ENCODE results near the gene OPN1MW.
"Not testable (repeated sequence)": the region's sequence is repeated elsewhere in the genome, so short reads cannot be mapped to it uniquely, and the experiment has no call there.

The OPN1MW gene

DNA sequence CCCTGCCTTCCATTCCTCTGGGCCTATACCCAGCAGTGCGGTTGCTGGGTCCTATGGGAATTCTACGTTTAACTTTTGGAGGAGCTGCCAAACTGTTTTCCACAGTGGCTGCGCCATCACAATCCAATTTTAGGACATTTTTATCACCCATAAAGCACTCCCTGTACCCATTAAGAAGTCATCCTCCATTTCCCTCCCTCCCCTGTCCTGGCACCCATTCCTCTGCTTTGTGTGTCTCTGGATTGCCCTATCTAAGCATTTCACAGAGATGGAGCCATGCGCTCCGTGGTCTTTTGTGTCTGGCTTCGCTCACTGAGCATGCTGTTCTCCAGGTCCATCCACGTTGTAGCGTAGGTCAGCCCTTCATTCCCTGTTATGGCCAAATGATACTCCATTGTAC, 40.0 kb upstream of the OPN1MW start:
- DNase-seq (ENCODE audit: extremely low read depth, insufficient read length) = no peak
- Histone ChIP-seq H3K36me3 (ENCODE audit: control insufficient read depth, insufficient read depth, low read length) (no peaks in the 10 kb centered on the region), H3K27me3 (replicated peaks; ENCODE audit: control insufficient read depth, insufficient read depth, low read length) (no peaks in the 10 kb centered on the region; the same call in 1 of the 2 replicates), H3K4me3 (replicated peaks; ENCODE audit: low read depth, low read length) (no peak overlapping the region)
- TF ChIP-seq, protein P1, sequence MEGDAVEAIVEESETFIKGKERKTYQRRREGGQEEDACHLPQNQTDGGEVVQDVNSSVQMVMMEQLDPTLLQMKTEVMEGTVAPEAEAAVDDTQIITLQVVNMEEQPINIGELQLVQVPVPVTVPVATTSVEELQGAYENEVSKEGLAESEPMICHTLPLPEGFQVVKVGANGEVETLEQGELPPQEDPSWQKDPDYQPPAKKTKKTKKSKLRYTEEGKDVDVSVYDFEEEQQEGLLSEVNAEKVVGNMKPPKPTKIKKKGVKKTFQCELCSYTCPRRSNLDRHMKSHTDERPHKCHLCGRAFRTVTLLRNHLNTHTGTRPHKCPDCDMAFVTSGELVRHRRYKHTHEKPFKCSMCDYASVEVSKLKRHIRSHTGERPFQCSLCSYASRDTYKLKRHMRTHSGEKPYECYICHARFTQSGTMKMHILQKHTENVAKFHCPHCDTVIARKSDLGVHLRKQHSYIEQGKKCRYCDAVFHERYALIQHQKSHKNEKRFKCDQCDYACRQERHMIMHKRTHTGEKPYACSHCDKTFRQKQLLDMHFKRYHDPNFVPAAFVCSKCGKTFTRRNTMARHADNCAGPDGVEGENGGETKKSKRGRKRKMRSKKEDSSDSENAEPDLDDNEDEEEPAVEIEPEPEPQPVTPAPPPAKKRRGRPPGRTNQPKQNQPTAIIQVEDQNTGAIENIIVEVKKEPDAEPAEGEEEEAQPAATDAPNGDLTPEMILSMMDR (IDR thresholded peaks at IDR 0.05; ENCODE audit: insufficient read depth, low read length, poor library complexity, severe bottlenecking) = no peak

DNA sequence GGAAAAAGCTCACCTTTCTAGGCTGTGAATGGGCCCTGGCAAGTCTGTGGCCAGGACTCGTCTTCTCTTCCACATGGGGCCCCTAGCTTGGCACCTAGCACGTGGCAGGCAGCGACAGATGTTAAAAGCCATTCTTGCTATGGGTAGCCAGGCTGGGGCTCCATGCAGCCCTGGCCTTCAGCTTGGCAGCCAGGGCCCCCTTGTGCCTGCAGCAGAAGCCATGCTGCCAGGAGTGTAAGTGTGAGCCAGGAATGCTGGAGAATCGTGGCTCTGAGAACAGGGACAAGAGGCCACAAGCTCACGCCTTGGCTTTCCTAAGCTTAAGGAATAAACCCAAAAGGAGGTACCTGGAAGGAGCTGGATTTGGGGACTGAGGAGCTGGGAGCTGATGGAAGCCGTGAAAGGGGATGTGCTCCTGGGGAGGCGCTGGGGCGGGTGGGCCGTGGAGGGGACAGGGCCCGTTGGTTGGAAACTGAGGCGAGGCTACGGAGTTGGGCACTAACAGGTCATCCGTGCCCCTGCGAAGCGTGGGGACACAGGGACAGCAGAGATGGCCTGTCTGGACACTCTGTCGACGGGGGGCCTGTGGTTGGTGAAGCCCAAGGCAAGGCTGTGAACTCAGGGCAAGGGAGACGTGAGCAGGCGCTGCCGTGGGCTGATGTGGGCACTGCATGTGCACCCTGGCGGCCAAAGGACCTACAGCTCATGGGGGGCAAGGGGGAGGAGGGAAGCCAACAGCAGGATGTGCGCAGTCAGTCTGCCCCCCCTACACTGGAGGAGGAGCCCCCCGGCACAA, 39.2 kb upstream of the OPN1MW start:
- no peak for DNase-seq (ENCODE audit: extremely low read depth, insufficient read length)
- TF ChIP-seq, protein P1 (IDR thresholded peaks at IDR 0.05; ENCODE audit: insufficient read depth, low read length, poor library complexity, severe bottlenecking) = no peak
- Histone ChIP-seq H3K36me3 (ENCODE audit: control insufficient read depth, insufficient read depth, low read length) (no peaks in the 10 kb centered on the region), H3K27me3 (replicated peaks; ENCODE audit: control insufficient read depth, insufficient read depth, low read length) (no peaks in the 10 kb centered on the region), H3K4me3 (replicated peaks; ENCODE audit: low read depth, low read length) (no peak overlapping the region)

DNA sequence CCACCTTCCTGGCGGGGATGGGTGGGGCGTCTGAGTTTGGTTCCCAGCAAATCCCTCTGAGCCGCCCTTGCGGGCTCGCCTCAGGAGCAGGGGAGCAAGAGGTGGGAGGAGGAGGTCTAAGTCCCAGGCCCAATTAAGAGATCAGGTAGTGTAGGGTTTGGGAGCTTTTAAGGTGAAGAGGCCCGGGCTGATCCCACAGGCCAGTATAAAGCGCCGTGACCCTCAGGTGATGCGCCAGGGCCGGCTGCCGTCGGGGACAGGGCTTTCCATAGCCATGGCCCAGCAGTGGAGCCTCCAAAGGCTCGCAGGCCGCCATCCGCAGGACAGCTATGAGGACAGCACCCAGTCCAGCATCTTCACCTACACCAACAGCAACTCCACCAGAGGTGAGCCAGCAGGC, 38.4 kb upstream of the OPN1MW start, which contains the start of gene OPN1LW:
Gene OPN1LW, plus strand, starts transcription at position 234 of the 400 bp plus-strand sequence. Its CDS starts 41 bp downstream, at position 275.
- H3K36me3 ChIP-seq (ENCODE audit: control insufficient read depth, insufficient read depth, low read length); H3K4me3 ChIP-seq (replicated peaks; ENCODE audit: low read depth, low read length); H3K27me3 ChIP-seq (replicated peaks; ENCODE audit: control insufficient read depth, insufficient read depth, low read length); DNase-seq (ENCODE audit: extremely low read depth, insufficient read length): not testable (repeated sequence)

DNA sequence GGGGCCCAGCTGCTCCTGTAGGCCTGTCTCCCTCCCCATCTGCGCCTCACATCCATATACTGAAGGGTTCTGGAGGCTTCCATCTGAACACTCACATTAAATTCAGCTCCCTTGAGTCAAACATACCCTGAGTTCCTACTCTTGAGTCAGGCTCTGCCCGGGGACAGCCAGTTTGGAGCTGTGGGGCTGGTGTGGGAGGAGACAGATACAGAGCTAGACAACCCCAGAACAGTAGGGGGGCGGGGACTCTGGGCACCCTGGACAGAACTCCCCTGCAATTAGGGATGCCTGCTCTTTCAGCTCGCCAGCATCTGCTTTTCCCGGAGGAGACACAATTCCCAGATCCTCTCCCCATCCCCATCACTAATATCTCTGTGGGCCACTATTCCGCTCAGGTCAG, 31.4 kb upstream of the OPN1MW start:
- H3K36me3 ChIP-seq (ENCODE audit: control insufficient read depth, insufficient read depth, low read length); H3K4me3 ChIP-seq (replicated peaks; ENCODE audit: low read depth, low read length); DNase-seq (ENCODE audit: extremely low read depth, insufficient read length); H3K27me3 ChIP-seq (replicated peaks; ENCODE audit: control insufficient read depth, insufficient read depth, low read length): not testable (repeated sequence)

DNA sequence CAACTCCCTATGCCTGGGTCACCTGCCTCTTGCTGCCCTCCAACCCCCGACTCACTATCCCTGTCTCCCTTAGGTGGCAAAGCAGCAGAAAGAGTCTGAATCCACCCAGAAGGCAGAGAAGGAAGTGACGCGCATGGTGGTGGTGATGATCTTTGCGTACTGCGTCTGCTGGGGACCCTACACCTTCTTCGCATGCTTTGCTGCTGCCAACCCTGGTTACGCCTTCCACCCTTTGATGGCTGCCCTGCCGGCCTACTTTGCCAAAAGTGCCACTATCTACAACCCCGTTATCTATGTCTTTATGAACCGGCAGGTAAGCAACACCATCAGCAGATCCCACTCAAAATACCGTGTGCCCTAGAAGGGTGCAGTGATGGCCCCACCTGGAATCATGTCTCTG, 26.2 kb upstream of the OPN1MW start:
- H3K36me3 ChIP-seq (ENCODE audit: control insufficient read depth, insufficient read depth, low read length); H3K4me3 ChIP-seq (replicated peaks; ENCODE audit: low read depth, low read length); H3K27me3 ChIP-seq (replicated peaks; ENCODE audit: control insufficient read depth, insufficient read depth, low read length); DNase-seq (ENCODE audit: extremely low read depth, insufficient read length): not testable (repeated sequence)

DNA sequence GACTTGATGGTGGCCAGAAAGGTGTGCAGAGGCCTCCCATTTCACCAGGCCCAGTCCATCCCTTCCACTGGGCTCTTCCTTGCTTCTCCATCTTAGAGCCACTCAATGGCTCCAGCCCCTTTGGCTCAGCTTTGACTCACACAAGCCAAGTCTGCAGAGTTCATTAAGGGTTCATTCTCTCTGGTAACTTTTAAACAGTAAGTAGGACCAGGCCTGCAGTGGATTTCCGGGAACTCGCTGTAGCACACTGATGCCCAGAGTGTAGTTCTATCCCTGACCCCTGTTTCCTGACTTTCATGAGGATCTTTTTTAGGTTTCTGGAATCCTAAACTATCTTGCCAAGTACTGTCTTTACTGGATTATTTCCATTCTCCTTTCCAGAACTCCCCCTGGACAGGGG, 25.2 kb upstream of the OPN1MW start:
- not testable (repeated sequence) for H3K27me3 ChIP-seq (replicated peaks; ENCODE audit: control insufficient read depth, insufficient read depth, low read length); H3K4me3 ChIP-seq (replicated peaks; ENCODE audit: low read depth, low read length); DNase-seq (ENCODE audit: extremely low read depth, insufficient read length); H3K36me3 ChIP-seq (ENCODE audit: control insufficient read depth, insufficient read depth, low read length)

DNA sequence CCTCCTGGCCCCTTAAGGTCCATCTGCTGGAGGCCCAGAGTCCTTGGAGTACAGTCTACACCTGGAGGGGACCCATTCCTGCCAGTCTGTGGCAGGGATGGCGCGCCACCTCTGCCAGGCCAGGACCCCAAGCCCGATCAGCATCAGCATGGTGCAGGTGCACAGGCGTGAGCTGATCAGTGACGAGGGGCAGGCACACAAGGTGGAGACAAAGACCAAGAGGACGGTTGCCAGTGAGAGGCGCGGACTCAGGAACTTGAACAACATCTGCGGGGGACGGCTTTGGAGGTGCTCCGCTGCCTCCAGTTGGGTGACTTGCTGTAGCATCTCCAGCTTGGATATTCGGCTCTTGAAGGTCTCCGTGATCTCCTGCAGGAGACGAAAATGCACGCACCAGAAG, 23.1 kb upstream of the OPN1MW start:
- H3K4me3 ChIP-seq (replicated peaks; ENCODE audit: low read depth, low read length); H3K27me3 ChIP-seq (replicated peaks; ENCODE audit: control insufficient read depth, insufficient read depth, low read length); H3K36me3 ChIP-seq (ENCODE audit: control insufficient read depth, insufficient read depth, low read length); DNase-seq (ENCODE audit: extremely low read depth, insufficient read length): not testable (repeated sequence)

DNA sequence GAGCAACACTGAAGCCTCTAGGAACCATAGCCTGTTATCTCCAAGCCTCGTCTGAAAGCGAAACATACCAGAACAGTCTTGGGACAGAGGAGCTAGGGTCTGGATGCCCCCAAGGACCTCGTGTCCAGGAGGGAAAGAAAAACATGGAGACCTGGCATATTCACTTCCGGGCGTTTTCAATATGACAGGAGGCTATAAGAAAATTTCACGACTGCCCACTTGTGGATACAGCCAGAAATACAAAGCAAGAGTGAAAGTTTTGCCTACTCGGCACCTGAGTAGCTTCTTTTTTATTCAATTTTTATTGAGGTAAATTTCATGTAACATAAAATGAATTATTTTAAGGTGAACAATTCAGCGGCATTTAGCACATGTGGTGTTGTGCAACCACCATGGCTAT, 17.5 kb upstream of the OPN1MW start:
- DNase-seq (ENCODE audit: extremely low read depth, insufficient read length); H3K27me3 ChIP-seq (replicated peaks; ENCODE audit: control insufficient read depth, insufficient read depth, low read length); H3K4me3 ChIP-seq (replicated peaks; ENCODE audit: low read depth, low read length); H3K36me3 ChIP-seq (ENCODE audit: control insufficient read depth, insufficient read depth, low read length): not testable (repeated sequence)

DNA sequence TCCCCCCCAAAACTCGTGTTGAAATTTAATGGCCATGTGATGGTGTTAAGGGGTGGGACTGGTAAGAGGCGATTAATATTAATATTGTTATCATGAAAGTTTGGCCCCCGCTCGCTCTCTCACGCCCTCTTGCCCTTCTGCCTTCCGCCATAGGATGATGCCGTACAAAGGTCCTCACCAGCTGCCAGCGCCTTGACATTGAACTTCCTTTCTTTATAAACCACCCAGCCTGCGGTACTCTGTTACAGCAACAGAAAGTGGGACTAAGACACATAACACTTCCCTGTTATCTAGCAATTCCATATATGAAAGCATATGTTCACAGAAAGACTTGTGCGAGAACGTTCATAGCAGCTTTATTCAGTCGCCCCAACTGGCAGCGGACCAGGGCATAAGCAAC, 14.0 kb upstream of the OPN1MW start:
- not testable (repeated sequence) for H3K27me3 ChIP-seq (replicated peaks; ENCODE audit: control insufficient read depth, insufficient read depth, low read length); DNase-seq (ENCODE audit: extremely low read depth, insufficient read length); H3K36me3 ChIP-seq (ENCODE audit: control insufficient read depth, insufficient read depth, low read length); H3K4me3 ChIP-seq (replicated peaks; ENCODE audit: low read depth, low read length)

DNA sequence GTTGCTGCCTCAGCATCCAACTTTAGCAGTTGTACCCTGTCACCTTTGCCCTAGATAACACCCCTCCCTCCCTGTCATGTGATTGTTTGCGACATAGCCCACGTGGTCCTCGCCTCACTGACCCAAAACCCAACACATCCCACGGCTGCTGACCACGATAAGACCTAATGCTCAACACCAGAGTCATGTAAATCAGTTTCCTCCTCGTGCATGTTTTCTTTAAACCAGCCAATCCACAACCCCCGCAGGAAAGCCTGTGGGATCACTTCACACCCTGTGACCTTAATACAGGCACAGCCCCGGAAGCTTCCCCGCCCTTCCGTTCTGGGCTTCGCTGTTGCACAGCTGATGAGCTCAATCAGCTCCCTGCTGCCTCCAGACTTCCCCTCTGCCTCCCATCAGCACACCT, 9.9 kb upstream of the OPN1MW start:
- not testable (repeated sequence) for H3K36me3 ChIP-seq (ENCODE audit: control insufficient read depth, insufficient read depth, low read length); H3K27me3 ChIP-seq (replicated peaks; ENCODE audit: control insufficient read depth, insufficient read depth, low read length); DNase-seq (ENCODE audit: extremely low read depth, insufficient read length); H3K4me3 ChIP-seq (replicated peaks; ENCODE audit: low read depth, low read length)

DNA sequence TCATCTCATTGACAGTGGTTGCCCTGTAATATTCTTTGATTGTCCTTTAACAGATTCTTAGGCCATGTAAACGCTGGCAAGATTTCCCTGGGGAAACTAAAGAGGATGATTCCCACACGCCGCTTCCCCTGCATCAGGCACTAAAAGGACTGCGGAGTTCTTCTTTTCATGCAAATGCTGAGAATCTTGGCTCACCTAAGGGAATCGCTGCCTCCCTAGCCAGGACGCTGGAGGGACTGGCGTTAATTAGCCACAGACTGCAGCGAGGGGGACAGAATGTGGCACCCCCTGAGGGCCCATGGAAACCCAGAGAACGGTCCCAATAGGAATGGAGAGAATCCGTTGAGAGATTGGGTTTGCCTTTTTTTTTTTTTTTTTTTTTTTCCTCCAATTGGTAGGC, 8.0 kb upstream of the OPN1MW start:
- DNase-seq (ENCODE audit: extremely low read depth, insufficient read length); H3K36me3 ChIP-seq (ENCODE audit: control insufficient read depth, insufficient read depth, low read length); H3K27me3 ChIP-seq (replicated peaks; ENCODE audit: control insufficient read depth, insufficient read depth, low read length); H3K4me3 ChIP-seq (replicated peaks; ENCODE audit: low read depth, low read length): not testable (repeated sequence)

DNA sequence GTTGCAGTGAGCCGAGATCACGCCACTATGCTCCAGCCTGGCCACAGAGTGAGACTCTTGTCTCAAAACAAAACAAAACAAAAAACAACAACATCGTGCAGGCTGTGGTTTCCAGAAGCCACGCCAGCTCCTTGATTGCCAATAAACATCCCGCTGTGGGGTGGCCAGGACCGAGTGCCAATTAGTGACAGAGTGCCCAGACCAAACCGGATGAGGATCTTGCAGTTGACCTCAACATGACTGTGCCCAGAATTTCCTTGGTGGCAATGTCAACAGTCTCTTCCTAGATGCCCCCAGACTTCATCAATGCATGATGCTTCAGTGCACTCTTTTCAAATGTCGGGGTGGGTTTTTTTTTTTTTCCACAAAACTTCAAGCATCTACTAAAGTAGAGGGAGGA, 1.4 kb downstream of the OPN1MW start:
- DNase-seq (ENCODE audit: extremely low read depth, insufficient read length); H3K36me3 ChIP-seq (ENCODE audit: control insufficient read depth, insufficient read depth, low read length); H3K27me3 ChIP-seq (replicated peaks; ENCODE audit: control insufficient read depth, insufficient read depth, low read length); H3K4me3 ChIP-seq (replicated peaks; ENCODE audit: low read depth, low read length): not testable (repeated sequence)

DNA sequence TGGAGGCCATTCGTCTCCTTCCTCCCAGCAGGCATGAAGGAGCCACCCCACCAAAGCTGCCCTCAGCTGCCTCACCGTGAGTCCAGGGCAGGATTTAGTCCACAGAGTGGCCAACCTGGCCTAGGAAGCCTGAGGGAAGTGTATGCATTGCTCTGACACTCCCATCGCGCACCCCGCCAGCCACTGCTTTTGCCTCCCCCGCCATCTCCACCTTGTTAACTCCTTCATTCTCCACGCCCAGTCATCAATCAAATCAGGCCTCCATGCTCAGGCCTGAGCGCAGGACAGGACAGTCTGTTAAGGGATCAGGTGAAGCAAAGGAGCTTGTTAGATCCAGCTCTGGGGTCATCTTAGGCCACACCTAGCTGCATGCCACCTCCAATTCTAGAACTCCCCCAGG, 10.4 kb downstream of the OPN1MW start:
- H3K4me3 ChIP-seq (replicated peaks; ENCODE audit: low read depth, low read length); DNase-seq (ENCODE audit: extremely low read depth, insufficient read length): not testable (repeated sequence)

More for the DNA sequence above, 10.4 kb downstream of the OPN1MW start:
- H3K36me3 ChIP-seq (ENCODE audit: control insufficient read depth, insufficient read depth, low read length); H3K27me3 ChIP-seq (replicated peaks; ENCODE audit: control insufficient read depth, insufficient read depth, low read length): not testable (repeated sequence)
